HG02588 (cell line): Measurements from ENCODE around the gene HIF1AN.

ENCODE experiments used
- ATAC-seq: cut with Tn5 transposase; IDR thresholded peaks from one replicate; pipeline ENCODE4 v1.9.1; 2021; ENCODE audit warnings: mild to moderate bottlenecking, moderate library complexity; ENCODE audit not compliant: unreplicated experiment

HIF1AN gene

DNA sequence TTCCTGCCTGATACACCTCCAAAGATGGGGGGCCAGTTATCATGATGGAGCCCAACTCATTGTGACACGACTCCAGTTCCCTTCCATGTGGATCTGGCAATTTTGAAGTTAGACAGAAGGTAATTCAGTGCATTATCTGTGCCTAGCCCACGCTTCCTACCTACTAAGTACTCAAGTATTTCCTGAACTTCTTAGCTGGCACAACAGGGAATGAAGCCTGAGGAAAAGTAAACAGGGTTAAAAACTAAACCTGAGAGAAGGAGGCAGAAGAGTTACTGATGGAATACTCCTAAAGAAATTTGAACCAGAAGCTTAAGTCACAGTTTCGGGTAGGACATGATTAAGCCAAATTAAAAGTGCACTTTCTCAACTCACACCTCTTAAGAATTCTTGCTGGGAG, 14.9 kb upstream of the HIF1AN start:
- no peak for ATAC-seq

DNA sequence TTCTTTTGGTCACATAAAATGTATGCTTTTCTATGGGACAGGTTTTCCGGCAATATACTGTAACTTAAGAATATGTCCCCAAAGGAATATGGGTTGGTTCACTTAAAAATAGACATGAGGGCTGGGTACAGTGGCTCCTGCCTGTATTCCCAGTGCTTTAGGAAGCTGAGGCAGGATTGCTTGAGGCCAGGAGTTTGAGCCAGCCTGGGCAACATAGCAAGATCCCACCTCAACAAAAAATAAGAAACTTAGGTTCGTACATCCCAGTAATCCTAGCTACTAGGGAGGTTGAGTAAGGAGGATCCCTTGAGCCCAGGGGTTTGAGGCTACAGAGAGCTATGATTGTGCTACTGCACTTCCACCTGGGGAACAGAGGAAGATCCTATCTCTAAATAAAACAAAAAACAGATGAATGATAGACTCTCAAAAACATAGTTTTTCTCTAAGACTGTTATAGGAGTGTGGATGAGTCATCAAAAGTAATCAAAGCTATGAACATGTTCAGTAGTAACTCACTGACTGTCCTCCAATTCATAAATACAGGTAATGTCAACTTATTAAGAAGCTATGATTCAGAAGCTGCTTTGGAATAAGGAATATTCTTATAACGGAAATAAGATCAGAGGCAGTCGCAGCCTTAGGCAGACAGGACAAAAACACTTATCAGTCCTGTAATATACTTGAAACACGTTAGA, 13.5 kb upstream of the HIF1AN start:
- ATAC-seq, result no peak

DNA sequence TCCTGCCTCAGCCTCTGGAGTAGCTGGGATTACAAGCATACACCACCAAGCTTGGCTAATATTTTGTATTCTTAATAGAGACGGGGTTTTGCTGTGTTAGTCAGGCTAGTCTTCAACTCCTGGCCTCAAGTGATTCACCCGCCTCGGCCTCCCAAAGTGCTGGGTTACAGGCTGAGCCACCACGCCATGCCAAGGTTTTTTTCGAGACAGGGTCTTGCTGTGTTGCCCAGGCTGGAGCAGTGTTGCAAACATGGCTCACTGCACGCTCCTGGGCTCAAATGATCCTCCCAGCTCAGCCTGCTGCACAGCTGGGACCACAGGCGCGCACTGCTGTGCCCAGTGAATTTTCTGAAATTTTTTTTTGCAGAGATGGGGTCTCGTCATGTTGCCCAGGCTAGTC, 12.8 kb upstream of the HIF1AN start:
- ATAC-seq, result no peak

DNA sequence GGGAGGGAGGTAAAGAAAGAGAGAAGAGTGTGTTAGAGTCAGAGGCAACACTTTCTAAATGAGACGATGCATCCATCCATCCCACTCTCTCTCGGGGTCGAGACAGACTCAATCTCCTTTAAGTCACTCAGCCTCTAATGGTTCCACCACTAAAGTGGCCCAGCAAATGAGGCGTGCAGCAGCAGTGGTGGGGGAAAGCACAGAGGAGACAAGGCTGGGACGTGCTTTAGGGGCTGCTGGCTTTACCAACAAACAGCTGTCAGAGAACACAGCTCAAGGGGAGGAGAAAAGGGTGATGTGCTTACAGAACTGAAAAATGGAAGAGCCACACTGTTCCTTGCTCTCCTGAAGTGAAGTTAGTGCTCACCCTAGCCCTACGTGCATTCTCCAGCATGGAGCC, 11.5 kb upstream of the HIF1AN start:
- ATAC-seq, result no peak

DNA sequence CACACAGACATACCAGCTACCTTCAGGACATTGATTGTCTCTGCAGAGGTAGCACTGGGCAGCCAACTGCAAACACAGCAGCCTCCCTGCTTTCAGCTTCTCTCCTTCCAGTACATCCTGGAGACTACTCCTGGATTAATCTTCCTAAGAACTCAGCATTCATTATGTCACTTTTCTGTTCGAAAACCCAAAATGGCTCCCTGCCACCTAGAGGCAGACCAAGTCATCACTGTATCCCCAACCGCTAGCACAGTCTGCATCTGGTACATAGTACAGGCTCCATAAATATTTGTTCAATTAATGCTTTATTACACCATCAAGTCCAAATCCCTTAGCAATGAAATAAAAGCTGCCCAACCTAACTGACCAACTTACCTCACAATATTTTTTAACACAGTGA, 11.1 kb upstream of the HIF1AN start:
- ATAC-seq, result no peak

DNA sequence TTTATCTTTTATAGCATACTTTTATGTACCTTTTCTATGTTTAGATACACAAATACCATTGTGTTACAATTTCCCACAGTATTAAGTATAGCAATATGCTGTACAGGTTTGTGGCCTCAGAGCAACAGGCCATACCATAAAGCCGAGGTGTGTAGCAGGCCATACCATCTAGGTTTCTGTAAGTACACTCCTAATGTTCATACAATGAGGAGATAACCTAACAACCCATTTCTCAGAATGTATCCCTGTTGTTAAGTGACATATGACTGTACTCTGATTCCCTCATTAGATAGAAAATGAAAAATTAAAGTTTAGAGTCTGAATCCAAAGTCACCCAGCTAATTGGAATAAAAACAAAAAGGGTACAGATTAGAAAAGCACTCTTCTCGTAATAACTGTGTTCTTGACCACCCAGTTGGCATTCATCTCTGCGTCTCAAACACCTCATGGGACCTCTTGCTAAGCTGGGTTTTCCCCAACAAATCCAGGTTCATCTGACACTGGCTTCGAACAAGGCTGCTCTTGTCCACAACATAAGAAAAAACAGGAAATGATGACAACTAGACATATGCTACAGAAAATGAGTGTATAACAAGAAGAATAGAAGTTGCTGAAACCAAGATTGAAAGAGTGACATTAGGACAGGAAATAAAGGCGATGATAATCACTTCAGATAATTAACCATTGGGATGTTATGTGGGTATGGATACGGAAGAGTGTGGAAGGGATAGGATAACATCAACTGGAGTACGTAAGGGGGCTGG, 7.4 kb upstream of the HIF1AN start:
- ATAC-seq, result no peak

DNA sequence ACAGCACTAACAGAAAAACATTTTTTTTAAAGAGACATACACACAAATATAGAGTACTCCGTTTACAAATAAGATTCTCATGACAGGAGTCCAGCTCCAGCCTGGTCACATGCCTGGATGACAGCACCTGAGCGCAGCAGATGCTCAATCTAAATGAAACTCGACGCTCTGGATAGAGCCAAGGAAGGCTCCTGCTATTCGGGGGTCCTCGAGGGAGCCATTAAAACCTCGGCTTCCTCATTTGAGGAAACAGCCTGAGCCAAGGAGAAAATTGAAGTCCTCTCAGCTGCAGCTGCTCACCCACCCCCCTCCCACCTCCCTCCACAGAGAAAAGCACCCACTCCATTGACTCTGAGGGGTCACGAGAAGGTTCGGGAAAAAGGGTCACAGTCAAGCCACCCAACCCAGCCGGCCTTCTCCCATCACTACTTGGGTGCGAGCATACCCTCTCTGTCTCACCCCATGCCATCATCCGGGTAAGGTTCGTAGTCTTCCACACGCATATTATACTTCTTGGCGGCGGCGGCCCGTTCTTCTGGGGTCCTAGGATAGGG, 6.7 kb upstream of the HIF1AN start:
- peak; percentile 13 for ATAC-seq

DNA sequence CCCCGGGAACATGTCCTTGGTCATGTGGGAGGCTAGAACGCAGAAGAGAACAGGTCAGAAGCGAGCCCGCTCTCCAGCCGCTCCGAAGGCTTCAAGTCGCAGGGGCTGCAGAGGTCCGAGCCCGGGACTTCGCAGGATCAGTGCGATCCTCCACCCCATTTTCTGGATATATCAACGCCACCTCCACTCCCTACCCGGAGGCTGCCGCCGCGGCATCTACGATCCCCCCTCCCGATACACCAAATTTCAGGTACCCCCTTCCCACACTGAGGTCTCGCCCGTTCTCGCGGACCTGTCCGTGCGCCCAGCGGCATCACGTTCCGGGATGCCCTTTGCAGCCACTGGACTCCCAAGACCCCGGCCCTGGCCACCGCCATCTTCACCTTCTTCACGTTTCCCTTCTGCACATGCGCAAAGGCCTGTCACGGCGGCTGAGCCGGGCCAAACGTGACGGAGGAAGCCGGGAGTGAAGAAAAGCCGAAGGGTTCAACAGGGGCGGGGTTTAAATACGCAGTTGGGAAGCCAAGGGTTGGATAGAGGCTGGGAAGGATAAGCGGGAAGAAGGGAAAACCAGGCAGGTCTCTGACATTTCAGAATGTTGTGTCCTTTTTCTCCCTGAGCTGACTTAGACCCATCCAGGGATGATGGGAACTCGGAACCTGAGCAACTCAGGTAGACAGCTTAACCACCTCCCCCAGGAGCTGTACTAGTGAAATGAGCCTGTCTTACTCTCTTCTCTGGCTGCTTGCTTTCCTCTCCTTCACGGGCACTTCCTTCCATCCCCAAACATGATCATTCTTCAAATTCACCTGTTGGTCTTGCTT, 6.1 kb upstream of the HIF1AN start, which contains the start of gene NDUFB8:
TSS of gene NDUFB8 (minus strand) at position 397 of the 824 bp plus-strand sequence. CDS start at position 377, 20 bp downstream.
- ATAC-seq, result peak; percentile 65

DNA sequence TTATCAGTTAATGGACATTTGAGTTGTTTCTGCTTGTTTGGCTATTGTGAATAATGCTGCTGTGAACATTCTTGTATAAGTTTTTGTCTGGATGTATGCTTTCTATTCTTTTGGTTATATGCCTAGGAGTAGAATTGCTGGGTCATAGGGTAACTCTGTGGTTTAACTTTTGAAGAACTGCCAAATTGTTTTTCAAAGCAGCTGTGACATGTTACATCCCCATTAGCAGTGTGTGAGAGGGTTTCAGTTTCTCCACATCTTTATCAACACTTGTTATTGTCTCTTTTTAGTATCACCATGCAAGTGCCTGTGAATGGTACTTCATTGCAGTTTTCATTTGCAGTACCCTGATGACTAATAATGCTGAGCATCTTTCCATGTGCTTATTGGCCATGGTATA, 4.0 kb upstream of the HIF1AN start:
- ATAC-seq, result no peak

DNA sequence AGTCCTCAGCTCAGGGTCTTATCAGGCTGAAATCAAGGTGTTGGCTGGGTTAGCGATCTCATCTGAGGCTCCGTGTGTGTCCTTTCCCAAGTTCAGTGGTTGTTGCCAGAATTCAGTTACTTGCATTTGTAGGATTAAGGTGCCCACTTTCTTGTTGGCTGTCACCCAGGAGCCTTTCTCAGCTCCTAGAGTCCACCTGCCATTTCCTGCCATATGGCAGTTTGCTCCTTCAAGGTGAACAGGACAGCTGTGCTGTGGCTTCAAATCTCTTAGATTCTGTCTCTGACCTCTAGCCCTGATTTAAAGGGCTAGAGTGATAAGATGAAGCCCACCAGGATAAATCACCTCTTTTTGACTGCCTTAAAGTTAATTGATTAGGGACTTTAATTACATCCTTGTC, 1.0 kb upstream of the HIF1AN start:
- ATAC-seq, result no peak

DNA sequence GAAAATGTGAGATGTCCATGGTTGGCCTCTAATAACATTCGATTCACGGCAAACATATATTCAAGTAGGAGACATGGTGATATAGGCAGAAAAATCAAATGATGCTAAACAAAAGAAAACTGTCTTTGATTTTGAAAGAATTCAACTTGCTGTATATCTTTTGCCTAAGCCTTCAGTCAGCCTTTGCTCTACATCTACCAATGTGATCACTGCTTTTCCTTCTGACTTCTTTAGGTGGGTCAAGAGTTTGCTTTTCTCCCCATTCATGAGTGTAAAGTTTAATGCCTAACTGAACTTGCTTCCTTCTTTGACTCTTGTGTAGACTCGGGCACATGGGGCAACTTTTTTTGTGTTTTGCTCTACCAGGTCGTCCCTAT, 417 bp upstream of the HIF1AN start:
- peak; percentile 2 for ATAC-seq

DNA sequence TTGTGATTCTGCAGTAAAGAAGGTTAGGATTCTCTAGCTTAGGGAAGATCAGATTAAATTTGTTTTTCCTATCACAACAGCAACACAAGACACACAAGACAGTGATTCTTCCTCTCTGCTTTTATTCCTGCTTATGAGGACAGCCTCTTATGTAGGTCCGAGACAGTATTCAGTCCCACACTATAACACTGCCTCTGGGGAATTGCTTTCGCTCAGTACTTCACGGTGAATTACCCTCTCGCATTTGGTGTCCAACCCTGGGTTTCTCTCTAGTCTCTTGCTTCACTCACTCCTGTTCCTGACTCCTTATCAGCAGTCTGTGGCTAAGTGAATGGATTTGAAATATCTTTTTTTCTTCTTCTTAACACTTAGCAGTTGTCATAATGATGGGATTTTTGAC, 1.7 kb downstream of the HIF1AN start:
- ATAC-seq, result no peak

DNA sequence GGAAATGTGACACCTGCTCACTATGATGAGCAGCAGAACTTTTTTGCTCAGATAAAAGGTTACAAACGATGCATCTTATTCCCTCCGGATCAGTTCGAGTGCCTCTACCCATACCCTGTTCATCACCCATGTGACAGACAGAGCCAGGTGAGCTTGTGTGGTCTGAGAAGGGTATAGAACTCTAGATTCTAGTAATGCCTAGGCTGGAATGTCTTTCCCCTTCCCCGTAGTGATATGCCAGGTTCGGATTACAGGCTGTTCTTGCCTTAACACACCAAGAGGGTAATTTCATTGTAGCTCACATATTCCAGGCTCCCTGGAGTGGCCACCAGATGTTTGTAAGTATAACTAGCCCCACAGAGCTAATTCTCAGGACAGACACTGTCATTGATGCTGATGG, 9.2 kb downstream of the HIF1AN start:
- ATAC-seq, result no peak

DNA sequence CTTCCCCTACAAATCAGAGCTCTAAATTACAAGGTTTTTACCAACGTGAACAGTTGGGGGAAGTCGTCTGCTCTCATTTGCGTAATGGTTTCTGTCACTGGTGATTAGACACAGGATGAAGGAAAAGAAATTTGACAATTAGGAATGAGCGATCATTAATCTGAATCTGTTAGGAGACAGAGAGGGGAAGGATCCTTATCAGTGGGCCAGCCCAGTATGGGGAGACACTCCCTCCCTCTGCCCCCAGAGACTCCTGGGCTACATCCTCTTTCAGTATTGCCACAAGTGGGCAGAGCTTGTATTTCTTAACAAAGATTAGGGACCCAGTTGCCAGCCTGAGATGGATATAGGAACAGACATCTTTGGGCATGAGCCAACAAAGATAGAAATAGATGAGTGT, 15.5 kb downstream of the HIF1AN start:
- ATAC-seq, result no peak

DNA sequence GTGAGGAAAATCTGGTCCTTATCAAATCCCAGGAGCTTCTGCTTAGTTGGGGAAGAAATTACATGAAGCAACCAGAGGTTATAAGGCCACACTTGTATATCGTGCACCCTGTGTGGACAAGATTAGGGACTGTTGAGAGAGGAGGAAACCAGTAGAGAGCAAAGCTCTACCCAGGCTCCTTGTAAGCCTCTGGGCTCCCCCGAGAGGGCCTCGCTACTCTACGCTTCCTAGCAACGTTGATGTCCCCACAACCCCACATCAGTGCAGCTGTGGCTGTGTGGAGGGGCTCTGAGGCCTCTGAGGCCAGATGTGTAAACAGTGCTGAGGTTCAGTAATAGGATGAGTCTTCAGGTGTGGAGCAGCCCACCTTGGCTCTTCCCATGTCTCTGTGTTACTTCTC, 16.0 kb downstream of the HIF1AN start:
- no peak for ATAC-seq

DNA sequence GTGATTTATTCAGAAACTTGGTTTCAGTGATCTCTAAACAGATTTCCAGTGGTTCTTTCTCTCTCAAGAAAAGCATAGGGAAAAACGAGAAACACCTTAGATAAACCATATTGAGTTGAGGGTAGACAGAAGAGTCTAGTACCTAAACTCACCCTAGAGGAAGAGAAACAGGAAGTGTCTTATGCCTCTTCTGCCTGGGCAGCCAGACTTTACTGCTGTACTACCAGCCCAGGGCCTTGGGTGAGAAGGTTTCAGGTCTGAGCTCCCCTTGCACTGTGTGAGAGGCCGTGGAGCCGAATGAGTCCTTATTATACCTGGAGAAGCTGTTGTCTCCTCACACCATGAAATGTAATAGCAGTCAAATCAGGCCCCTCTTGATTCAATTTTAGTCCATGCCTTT, 18.2 kb downstream of the HIF1AN start:
- no peak for ATAC-seq

DNA sequence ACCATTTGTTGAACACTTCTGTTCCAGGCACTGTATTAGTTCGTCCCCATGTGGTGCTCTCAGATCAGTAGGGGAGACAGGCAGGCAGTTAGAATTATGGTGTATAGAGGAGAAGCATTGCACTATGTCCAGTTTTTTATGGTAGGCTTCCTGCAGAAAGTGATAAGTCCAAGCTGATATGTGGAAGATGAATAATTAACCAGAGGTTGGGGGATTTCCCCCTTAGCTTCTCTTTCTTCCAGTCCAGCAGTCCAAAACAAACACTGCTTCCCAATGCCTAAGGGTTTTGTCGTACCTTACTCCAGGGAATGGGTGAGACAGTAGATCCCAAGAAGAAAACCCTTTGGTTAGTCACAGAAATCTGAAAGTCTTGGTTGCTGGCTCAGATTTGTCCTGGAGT, 19.2 kb downstream of the HIF1AN start:
- ATAC-seq, result no peak

DNA sequence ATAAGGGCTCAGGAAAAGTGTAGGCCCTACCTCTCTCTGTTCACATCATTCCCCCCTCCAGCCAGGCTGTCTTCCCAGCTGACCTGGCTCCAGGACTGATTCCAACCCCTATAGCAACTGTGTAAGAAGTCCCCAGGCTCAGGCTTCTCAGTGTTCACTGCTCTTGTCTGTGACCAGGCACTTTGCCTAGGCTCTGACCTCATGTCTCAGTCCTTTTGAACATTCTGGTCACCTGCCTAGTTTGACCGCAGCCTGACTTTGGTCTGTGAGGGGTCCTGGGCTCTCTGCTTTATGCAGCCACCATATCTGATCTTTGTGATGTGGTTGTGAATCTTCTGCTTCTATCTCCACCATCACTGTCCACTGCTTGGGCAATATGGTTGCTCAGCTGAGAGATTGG, 24.5 kb downstream of the HIF1AN start:
- ATAC-seq, result no peak

DNA sequence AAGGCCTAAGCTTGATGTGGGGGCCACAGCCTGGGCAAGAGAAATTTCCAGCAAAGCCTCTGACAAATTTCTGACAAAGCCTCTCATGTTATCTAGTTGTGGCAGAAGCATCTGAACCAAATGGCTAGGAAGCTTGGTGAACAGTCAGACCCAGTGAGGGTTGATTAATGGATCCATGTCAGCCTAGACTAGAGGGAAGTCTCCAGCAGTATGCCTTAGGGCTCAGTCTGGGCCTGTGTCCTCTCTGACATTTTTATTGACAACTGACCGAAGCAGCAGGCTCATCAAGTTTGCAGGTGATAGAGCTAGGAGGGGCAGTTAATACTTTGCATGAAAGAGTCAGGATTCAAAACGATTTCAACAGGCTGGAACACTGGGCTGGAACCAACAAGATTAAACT, 25.3 kb downstream of the HIF1AN start:
- ATAC-seq, result no peak

DNA sequence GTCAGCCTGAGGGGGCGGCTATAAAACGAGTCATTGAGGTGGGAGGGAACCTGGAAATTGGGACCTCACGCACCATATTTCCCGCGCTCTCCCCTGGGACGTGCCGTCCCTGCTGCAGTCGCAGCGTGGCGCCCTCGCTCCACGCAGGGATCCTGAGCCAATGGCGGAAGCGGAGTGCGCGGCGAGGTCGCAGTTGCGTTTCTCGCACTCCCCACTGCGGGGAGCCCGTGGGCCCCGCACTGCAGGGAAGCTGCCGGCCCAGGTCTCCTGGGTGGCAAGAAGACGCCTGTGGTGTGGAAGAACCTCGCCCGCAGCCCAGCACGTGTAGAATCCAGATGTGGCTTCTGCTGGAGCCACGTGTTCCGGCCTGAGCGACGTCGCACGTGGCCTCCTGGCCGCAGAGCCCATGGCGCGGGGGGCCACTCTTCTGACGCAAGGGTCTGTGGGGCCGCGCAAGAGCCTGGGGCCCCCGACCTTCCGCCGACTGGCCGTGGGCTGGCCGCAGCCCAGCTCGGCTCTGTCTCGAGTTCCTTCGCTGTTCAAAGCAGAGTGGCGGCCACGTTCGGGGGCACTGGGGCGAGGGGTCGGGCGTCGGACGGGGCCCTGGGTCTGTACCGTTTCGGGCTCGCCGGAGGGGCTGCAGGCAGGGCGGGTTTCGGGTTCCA, 26.4 kb downstream of the HIF1AN start:
- peak; percentile 84 for ATAC-seq
